Erythroblast (primary cell): Measurements from ENCODE around the gene DPAGT1.

Experiments
- GATA1 ChIP-seq: IDR thresholded peaks from 2 replicates; pipeline ENCODE4 v1.6.1; 2011; ENCODE audit warnings: low read depth, mild to moderate bottlenecking, control low read depth, low read length, moderate library complexity
- POLR2A ChIP-seq: IDR thresholded peaks from 2 replicates; pipeline ENCODE4 v1.6.1; 2011; ENCODE audit warnings: mild to moderate bottlenecking, low read length

DNA sequence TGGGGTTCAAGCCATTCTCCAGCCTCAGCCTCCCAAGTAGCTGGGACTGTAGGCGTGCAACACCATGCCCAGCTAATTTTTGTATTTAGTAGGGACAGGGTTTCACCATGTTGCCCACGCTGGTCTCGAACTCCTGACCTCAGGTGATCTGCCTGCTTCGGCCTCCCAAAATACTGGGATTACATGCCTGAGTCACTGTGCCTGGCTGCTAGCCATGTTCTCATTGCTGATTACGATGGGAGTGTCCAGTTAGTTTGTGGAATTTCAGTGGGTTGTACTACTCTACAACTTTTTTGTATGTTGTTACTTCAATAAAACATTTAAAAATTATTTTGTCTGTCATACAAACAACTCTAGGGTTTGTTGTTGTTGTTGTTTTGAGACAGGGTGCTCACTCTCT lies 38.9 kb downstream of the DPAGT1 start:
- TF ChIP-seq POLR2A: no peak
- TF ChIP-seq GATA1: no peak
